ENCODE data around the gene ANXA6.

DNA sequence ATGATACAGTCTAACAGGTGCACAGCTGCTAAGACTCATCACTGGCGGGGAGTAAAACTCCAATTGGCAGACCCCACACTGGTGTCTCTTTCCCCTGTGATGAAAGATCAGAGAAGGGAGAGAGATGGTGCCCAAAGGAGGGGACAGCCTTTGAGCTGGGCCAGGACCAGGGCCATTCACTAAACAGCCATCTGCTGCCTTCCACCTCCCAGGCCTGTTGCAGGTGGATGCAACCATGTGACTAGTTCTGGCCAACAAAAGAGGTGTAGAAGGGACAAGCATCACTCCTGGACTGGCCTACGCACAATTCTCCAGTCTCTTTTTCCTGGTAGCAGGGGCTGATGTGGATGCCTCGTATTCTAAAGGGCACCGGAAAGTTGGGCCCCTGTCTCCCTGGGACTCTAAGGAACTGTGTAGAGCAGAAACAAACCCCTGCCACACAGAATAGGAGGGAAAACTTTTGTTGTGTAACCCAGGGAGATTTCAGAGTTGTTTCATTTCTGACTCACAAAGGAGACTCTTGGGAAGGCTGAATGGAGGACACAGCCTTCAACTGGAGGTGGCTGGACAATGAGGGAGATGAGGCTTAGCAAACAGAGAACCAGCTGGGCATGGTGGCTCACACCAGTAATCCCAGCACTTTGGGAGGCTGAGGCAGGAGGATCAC, 103.7 kb downstream of the ANXA6 start:
- TF ChIP-seq GATA3 (IDR thresholded peaks at IDR 0.05; ENCODE audit: low read depth, low read length) (no peak), GATA2 (IDR thresholded peaks at IDR 0.05; ENCODE audit: low read depth, low read length) (no peak)
